Measurements from ENCODE around the gene SFT2D1.

Gene SFT2D1

DNA sequence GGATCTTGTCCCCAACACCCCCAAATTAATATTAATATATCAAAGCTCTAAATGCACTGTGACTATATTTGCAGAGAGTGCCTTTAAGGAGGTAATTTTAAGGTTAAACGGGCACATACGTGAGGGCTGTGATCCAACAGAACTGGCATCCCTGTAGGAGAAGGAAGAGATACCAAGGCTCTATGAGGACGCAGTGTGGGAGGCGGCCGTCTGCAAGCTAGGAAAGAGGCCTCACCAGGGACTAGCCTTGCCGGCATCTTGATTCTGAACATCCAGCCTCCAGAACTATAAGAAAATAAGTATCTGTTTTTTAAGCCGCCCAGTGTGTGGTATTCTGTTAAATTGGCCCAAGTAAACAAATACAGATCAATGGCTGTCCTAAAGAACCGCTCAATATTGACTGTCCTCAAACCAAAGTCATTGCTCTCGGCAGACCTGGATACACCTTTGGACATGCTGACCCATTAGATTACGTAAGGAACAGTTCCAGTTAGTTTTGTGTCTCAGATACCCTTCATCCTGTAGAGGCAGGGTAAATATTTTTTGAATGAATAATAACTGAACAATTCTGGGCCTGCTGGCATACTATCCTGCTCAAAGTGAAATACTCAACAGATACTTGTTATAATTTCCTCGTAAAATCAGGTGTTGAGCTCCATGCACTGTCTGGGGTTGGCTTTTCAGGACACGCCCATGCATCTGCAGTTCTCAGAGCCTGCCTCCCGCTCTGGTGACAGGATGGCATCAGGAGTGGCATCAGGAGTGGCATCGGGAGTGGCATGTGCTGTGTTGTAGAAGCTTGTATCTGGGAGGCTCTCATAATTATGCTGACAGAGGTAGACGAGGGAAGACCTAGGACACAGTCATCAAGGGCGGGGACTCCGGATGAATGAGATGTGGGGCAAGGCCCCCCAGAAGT lies 40.5 kb downstream of the SFT2D1 start:
- Histone ChIP-seq H3K4me3 (ENCODE audit: low read length, poor library complexity, severe bottlenecking) (no peak overlapping the region), H3K79me2 (ENCODE audit: insufficient read depth, low read length) (no peaks in the 10 kb centered on the region)

DNA sequence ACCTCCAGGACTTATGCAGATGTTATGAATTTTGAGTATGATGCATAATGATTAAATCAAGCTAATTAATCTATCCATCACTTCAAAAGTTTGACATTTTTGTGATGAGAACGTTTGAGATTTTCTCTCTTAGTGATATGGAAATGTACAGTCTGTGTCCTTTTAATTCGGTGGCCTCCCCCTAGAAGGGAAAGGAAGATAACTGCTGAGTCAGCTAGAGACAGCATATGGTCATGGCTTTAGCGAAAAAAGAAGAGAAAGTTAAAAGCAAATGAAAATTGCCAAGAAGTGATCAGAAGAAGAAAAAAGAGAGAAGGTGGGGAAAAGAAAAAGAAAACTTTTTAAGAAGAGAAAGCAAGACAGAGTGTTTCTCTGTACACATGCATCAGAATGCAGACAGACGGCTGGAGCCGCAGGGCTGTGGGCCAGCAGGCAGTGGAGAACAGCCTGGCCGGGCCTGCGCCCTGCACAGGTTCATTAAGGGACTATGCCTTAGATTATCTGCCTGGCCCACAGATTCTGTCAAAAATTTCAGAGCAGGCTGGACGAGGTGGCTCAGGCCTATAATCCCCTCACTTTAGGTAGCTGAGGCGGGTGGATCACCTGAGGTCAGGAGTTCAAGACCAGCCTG lies 41.9 kb downstream of the SFT2D1 start:
- Histone ChIP-seq H3K4me1 (ENCODE audit: insufficient read depth, low read length, poor library complexity, severe bottlenecking) (peaks cover 4% of the 10 kb centered on the region), H2AFZ (ENCODE audit: low read length) (no peak overlapping the region), H3F3A (ENCODE audit: low read depth) (no peaks in the 10 kb centered on the region), H3K79me2 (ENCODE audit: insufficient read depth, low read length) (no peaks in the 10 kb centered on the region), H3K27me3 (ENCODE audit: insufficient read depth, low read length, poor library complexity, severe bottlenecking) (no peaks in the 10 kb centered on the region), H3K4me3 (ENCODE audit: low read length, poor library complexity, severe bottlenecking) (no peak overlapping the region), H4K20me1 (ENCODE audit: insufficient read depth, low read length, poor library complexity, severe bottlenecking) (no peaks in the 10 kb centered on the region), H3K9me2 (replicated peaks; ENCODE audit: low read depth, low read length) (no peaks in the 10 kb centered on the region), H3K9ac (ENCODE audit: low read depth, low read length, poor library complexity, severe bottlenecking) (no peak overlapping the region), H3K4me2 (ENCODE audit: low read depth, low read length, poor library complexity, severe bottlenecking) (no peak overlapping the region), H3K9me3 (ENCODE audit: insufficient read depth, low read depth, low read length) (no peaks in the 10 kb centered on the region), H3K36me3 (ENCODE audit: insufficient read depth, low read length) (no peaks in the 10 kb centered on the region)
- TF ChIP-seq, protein P1, sequence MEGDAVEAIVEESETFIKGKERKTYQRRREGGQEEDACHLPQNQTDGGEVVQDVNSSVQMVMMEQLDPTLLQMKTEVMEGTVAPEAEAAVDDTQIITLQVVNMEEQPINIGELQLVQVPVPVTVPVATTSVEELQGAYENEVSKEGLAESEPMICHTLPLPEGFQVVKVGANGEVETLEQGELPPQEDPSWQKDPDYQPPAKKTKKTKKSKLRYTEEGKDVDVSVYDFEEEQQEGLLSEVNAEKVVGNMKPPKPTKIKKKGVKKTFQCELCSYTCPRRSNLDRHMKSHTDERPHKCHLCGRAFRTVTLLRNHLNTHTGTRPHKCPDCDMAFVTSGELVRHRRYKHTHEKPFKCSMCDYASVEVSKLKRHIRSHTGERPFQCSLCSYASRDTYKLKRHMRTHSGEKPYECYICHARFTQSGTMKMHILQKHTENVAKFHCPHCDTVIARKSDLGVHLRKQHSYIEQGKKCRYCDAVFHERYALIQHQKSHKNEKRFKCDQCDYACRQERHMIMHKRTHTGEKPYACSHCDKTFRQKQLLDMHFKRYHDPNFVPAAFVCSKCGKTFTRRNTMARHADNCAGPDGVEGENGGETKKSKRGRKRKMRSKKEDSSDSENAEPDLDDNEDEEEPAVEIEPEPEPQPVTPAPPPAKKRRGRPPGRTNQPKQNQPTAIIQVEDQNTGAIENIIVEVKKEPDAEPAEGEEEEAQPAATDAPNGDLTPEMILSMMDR (conservative IDR thresholded peaks at IDR 0.05; ENCODE audit: low read length), result no peak
- no peak for TF ChIP-seq EZH2phosphoT487 (IDR thresholded peaks at IDR 0.05; ENCODE audit: borderline replicate concordance)

More for the DNA sequence above, 40.5 kb downstream of the SFT2D1 start:
- Histone ChIP-seq H3K4me2 (ENCODE audit: low read depth, low read length, poor library complexity, severe bottlenecking) (no peak overlapping the region), H3F3A (ENCODE audit: low read depth) (no peaks in the 10 kb centered on the region), H3K9me2 (replicated peaks; ENCODE audit: low read depth, low read length) (no peaks in the 10 kb centered on the region), H3K36me3 (ENCODE audit: insufficient read depth, low read length) (no peaks in the 10 kb centered on the region), H2AFZ (ENCODE audit: low read length) (no peak overlapping the region), H3K9me3 (ENCODE audit: insufficient read depth, low read depth, low read length) (no peaks in the 10 kb centered on the region), H3K9ac (ENCODE audit: low read depth, low read length, poor library complexity, severe bottlenecking) (no peak overlapping the region), H3K4me1 (ENCODE audit: insufficient read depth, low read length, poor library complexity, severe bottlenecking) (no peaks in the 10 kb centered on the region), H4K20me1 (ENCODE audit: insufficient read depth, low read length, poor library complexity, severe bottlenecking) (no peaks in the 10 kb centered on the region), H3K27me3 (ENCODE audit: insufficient read depth, low read length, poor library complexity, severe bottlenecking) (no peaks in the 10 kb centered on the region)
- TF ChIP-seq EZH2phosphoT487 (IDR thresholded peaks at IDR 0.05; ENCODE audit: borderline replicate concordance), result no peak
- TF ChIP-seq, protein P1 (conservative IDR thresholded peaks at IDR 0.05; ENCODE audit: low read length), result no peak

DNA sequence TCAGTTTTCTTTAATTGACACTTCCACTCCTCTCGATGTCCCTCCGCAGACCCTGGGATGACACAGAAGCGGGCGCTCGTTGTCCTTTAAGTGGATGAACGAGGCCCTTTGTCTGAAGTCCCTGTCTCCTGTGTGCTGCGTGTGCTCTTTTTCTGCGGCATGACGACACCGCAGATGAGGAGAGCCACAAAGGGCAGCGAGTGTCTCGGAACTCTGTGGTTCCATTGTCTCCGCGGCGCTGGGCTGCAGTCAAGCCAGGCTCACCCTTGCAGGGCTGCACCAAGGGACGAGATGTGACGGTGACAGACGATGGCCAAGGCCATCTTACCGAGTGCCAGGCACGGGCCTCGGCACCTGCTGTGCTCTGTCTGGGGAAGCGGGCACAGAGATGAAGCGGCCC lies 44.7 kb downstream of the SFT2D1 start:
- Histone ChIP-seq H3K79me2 (ENCODE audit: insufficient read depth, low read length) (no peaks in the 10 kb centered on the region), H2AFZ (ENCODE audit: low read length) (no peak overlapping the region), H3K4me1 (ENCODE audit: insufficient read depth, low read length, poor library complexity, severe bottlenecking) (peaks cover 18% of the 10 kb centered on the region), H4K20me1 (ENCODE audit: insufficient read depth, low read length, poor library complexity, severe bottlenecking) (no peaks in the 10 kb centered on the region), H3F3A (ENCODE audit: low read depth) (peaks cover 3% of the 10 kb centered on the region; the same call in 1 of the 2 replicates), H3K4me2 (ENCODE audit: low read depth, low read length, poor library complexity, severe bottlenecking) (no peak overlapping the region), H3K9me3 (ENCODE audit: insufficient read depth, low read depth, low read length) (no peaks in the 10 kb centered on the region), H3K9me2 (replicated peaks; ENCODE audit: low read depth, low read length) (no peaks in the 10 kb centered on the region), H3K9ac (ENCODE audit: low read depth, low read length, poor library complexity, severe bottlenecking) (no peak overlapping the region), H3K27me3 (ENCODE audit: insufficient read depth, low read length, poor library complexity, severe bottlenecking) (no peaks in the 10 kb centered on the region), H3K36me3 (ENCODE audit: insufficient read depth, low read length) (no peaks in the 10 kb centered on the region), H3K4me3 (ENCODE audit: low read length, poor library complexity, severe bottlenecking) (no peak overlapping the region)
- TF ChIP-seq EZH2phosphoT487 (IDR thresholded peaks at IDR 0.05; ENCODE audit: borderline replicate concordance), result no peak
- TF ChIP-seq, protein P1 (conservative IDR thresholded peaks at IDR 0.05; ENCODE audit: low read length), result no peak
